ENCODE data around the gene ERCC2.

Gene ERCC2

GRCh38 chr19:45400192-45400591 is 29.8 kb upstream of the ERCC2 start:
- DNase-seq, result no peak

GRCh38 chr19:45395821-45396617 is 25.6 kb upstream of the ERCC2 start:
- DNase-seq, result no peak

- DNase-seq, result no peak
Observed at GRCh38 chr19:45391871-45392665, 21.7 kb upstream of the ERCC2 start.

- no peak for DNase-seq
Observed at GRCh38 chr19:45391346-45391745, 21.0 kb upstream of the ERCC2 start.

GRCh38 chr19:45385392-45386221 is 15.2 kb upstream of the ERCC2 start:
- DNase-seq, result no peak

GRCh38 chr19:45382426-45382825 is 12.1 kb upstream of the ERCC2 start:
- DNase-seq, result no peak

GRCh38 chr19:45380107-45380506 is 9.7 kb upstream of the ERCC2 start:
- no peak for DNase-seq

- no peak for DNase-seq
Observed at GRCh38 chr19:45376045-45376724, 5.8 kb upstream of the ERCC2 start.

- DNase-seq, result no peak
Observed at GRCh38 chr19:45368737-45369340, 1.5 kb downstream of the ERCC2 start.

- DNase-seq, result no peak
Observed at GRCh38 chr19:45368127-45368526, 2.2 kb downstream of the ERCC2 start.

- DNase-seq, result no peak
Observed at GRCh38 chr19:45364696-45365095, 5.7 kb downstream of the ERCC2 start.

- DNase-seq, result no peak
Observed at GRCh38 chr19:45363861-45364459, 6.4 kb downstream of the ERCC2 start.

- DNase-seq, result no peak
Observed at GRCh38 chr19:45362291-45362690, 8.1 kb downstream of the ERCC2 start.

- no peak for DNase-seq
Observed at GRCh38 chr19:45361608-45362007, 8.8 kb downstream of the ERCC2 start.

- no peak for DNase-seq
Observed at GRCh38 chr19:45358213-45358792, 12.1 kb downstream of the ERCC2 start.

- DNase-seq, result no peak
Observed at GRCh38 chr19:45357445-45357783, 13.0 kb downstream of the ERCC2 start.

GRCh38 chr19:45356760-45357444 is 13.5 kb downstream of the ERCC2 start:
- no peak for DNase-seq

GRCh38 chr19:45355910-45356309 is 14.5 kb downstream of the ERCC2 start:
- no peak for DNase-seq

GRCh38 chr19:45355402-45355801 is 15.0 kb downstream of the ERCC2 start:
- no peak for DNase-seq

GRCh38 chr19:45354241-45354842 is 16.0 kb downstream of the ERCC2 start:
- DNase-seq, result no peak
